HUES6 (cell line): ENCODE results near the gene PROZ.

ENCODE experiments used
- H3K27ac ChIP-seq: 2 replicates; pipeline ENCODE4 v1.7.0; 2013; ENCODE audit warnings: low read depth, mild to moderate bottlenecking, low read length, inconsistent platforms
- H3K27me3 ChIP-seq: 2 replicates; pipeline ENCODE4 v1.6.1; 2013; ENCODE audit warnings: low read length; ENCODE audit not compliant: control insufficient read depth, insufficient read depth
- H3K36me3 ChIP-seq: 2 replicates; pipeline ENCODE4 v1.6.1; 2013; ENCODE audit warnings: low read length; ENCODE audit not compliant: control insufficient read depth, insufficient read depth
- H3K4me1 ChIP-seq: 2 replicates; pipeline ENCODE4 v1.6.1; 2013; ENCODE audit warnings: low read length; ENCODE audit not compliant: control insufficient read depth, insufficient read depth
- H3K4me3 ChIP-seq: 2 replicates; pipeline ENCODE4 v1.5.1; 2013; ENCODE audit warnings: low read depth, low read length
- H3K9ac ChIP-seq: one replicate; pipeline ENCODE4 v1.6.1; 2013; ENCODE audit warnings: mild to moderate bottlenecking, low read length
- H3K9me3 ChIP-seq: 2 replicates; pipeline ENCODE4 v1.6.1; 2013; ENCODE audit warnings: low read depth, low read length; ENCODE audit not compliant: control insufficient read depth, insufficient read depth

The PROZ gene

DNA sequence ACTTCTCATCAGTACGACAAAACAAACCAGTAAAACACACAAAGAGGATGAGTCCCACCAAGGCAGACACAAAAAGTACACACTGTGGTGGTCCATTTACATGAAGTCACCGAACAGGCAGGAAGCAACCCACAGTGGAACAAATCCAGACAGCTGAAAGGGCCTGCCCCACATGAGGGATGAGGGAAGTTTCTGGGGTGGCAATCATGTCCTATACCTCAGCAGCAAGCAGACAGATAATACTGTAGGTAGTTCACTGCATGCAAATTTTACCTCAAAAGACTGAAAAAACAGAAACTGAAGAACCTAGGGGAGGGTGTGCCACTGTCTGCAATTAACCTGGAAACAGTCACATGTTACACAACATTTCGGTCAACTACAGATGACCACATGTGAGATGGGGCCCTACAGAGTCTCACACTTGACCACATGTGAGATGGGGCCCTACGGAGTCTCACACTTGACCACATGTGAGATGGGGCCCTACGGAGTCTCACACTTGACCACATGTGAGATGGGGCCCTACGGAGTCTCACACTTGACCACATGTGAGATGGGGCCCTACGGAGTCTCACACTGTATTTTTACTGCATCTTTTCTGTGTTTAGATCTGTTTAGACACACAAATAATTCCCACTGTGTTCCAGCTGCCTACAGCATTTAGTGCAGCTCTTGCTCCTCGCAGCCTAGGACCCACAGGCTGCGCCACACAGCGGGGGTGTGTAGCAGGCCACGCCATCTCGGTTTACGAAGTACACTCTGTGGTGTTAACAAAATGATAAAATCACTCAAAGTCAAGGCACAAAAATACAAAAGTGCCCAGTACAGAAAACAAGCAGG, 27.8 kb downstream of the PROZ start:
- Histone ChIP-seq H3K27ac (no peak overlapping the region), H3K9me3 (no peaks in the 10 kb centered on the region), H3K4me1 (no peaks in the 10 kb centered on the region), H3K36me3 (peaks cover 82% of the 10 kb centered on the region), H3K27me3 (no peaks in the 10 kb centered on the region), H3K4me3 (no peak overlapping the region), H3K9ac (no peak overlapping the region)

- H3K9me3 ChIP-seq: no peaks in the 10 kb centered on the region
- peaks cover 82% of the 10 kb centered on the region for H3K36me3 ChIP-seq
- H3K9ac ChIP-seq: no peak overlapping the region
- no peak overlapping the region for H3K4me3 ChIP-seq
- no peaks in the 10 kb centered on the region for H3K27me3 ChIP-seq
- H3K27ac ChIP-seq: no peak overlapping the region
- H3K4me1 ChIP-seq: no peaks in the 10 kb centered on the region
These were observed 28.8 kb downstream of the PROZ start for GRCh38 chr13:113187263-113187669.

DNA sequence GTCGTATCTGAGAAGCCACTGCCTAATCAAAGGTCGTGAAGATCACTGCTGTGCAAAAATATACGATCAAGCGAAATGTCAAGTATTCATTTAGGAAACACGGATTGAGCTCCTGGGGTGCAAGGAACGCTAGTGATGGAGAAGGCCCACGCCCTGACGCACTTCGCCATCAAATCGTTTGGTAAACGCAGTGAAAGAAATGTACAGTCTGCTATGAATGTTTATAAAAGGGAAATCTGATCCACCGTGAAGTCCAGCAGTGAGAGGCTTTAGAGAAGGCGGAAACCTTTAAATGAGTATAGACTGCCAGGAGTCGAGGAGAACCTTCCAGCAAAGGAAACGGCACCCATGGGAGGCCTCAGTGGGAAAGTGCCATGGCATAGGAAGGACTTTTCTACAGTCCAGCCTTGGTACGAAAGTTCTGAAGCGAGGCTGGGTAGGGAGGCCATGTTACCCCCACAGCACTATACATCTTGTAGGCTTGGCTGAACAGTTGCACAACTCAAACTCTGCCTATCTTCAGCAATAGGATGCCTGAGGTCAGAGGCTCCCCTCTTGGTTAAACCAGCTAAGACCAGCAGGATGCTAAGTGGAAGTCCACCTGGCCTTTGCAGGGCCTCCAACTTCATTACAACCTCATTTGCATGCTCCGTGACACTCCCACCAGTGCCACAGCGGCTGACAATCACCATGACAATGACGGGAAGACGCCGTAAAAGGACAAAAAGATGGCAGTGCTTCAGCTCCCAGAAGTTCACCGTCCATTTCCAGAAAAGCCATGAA, 29.6 kb downstream of the PROZ start:
- Histone ChIP-seq H3K9ac (no peak overlapping the region), H3K27ac (no peak overlapping the region), H3K9me3 (no peaks in the 10 kb centered on the region), H3K36me3 (peaks cover 86% of the 10 kb centered on the region), H3K4me1 (no peaks in the 10 kb centered on the region), H3K4me3 (no peak overlapping the region), H3K27me3 (no peaks in the 10 kb centered on the region)

DNA sequence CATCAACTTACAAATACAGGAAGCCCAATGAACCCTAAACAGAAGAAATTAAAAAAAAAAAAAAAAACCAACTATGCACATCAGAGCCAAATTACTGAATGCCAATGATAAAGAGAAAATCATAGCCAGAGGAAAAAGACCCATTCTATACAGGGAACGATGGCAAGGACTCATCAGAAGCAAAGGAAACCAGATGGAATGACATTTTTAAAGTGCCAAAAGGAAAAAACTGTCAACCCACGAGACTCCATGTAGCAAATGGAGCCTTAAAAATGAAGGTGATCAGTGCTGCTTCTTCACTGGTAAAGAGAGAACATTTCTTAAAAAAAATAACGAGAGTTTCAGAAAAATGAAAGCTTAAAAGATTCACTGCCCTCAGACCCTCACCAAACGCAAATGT, 31.7 kb downstream of the PROZ start:
- peaks cover 89% of the 10 kb centered on the region for H3K36me3 ChIP-seq
- no peak overlapping the region for H3K4me3 ChIP-seq
- H3K27me3 ChIP-seq: no peaks in the 10 kb centered on the region
- H3K9ac ChIP-seq: no peak overlapping the region
- no peak overlapping the region for H3K27ac ChIP-seq
- no peaks in the 10 kb centered on the region for H3K4me1 ChIP-seq
- no peaks in the 10 kb centered on the region for H3K9me3 ChIP-seq

DNA sequence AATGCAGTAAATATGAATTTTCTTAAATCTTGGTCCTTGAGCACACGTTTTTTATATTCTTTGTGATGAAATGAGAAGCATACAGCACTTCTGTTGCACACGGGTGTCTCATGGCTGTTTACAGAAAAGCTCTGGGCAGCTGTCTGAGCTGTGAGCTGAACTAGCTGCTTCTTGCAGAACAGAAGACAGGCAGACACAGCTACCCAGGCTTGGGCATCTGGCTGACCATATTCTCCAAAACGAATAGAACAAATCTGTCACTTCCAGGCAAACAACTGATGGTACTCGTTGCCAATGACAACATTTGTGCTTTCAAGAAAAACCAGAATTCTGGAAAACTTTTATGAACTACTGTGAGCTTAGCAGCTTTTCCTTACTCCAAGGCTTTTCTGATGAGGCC, 33.8 kb downstream of the PROZ start:
- Histone ChIP-seq H3K9ac (no peak overlapping the region), H3K27ac (no peak overlapping the region), H3K9me3 (no peaks in the 10 kb centered on the region), H3K27me3 (no peaks in the 10 kb centered on the region), H3K4me1 (no peaks in the 10 kb centered on the region), H3K4me3 (no peak overlapping the region), H3K36me3 (peaks cover 92% of the 10 kb centered on the region)

GRCh38 chr13:113192902-113193301, 34.5 kb downstream of the PROZ start:
- Histone ChIP-seq H3K4me1 (no peaks in the 10 kb centered on the region), H3K4me3 (no peak overlapping the region), H3K9me3 (no peaks in the 10 kb centered on the region), H3K36me3 (peaks cover 92% of the 10 kb centered on the region), H3K27ac (no peak overlapping the region), H3K27me3 (no peaks in the 10 kb centered on the region), H3K9ac (no peak overlapping the region)

- Histone ChIP-seq H3K27me3 (no peaks in the 10 kb centered on the region), H3K9ac (no peak overlapping the region), H3K4me1 (no peaks in the 10 kb centered on the region), H3K27ac (no peak overlapping the region), H3K4me3 (no peak overlapping the region), H3K9me3 (no peaks in the 10 kb centered on the region), H3K36me3 (peaks cover 96% of the 10 kb centered on the region)
These were observed 36.9 kb downstream of the PROZ start for GRCh38 chr13:113195360-113195759.

DNA sequence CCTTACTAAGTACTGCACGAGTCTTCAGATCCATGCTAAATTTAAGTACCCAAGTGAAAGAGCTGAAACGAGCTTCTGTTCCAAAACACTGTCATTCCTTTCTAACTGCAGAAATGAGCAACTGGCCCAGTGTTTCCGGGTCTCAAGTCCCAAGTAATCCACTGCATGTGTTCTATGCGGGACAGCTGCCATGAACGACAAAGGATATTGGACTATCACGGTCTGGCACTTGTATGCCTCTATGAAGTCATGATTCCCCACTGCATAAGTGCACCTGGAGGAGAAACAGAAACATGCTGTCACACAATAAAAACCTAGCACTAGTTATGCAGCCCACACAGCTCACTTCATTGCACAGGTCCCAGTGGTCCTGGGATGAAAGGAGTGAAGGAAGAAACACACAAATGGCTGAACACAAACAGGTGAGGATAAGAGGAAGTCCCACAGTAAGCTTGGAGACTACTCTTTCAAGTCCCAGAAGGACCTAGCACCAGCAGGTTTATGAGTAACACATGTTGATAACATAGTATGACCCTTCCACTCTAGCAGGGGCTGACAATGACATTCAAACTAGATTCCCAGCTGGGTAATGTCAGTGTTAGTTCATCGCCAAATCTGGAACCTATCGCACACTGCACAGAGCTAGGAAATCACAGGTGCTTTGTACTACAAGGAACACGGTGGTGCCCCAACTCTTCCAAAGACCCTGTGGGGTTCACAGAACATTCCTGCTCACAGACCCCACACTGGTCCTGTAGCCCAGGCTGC, 38.7 kb downstream of the PROZ start:
- no peak overlapping the region for H3K9ac ChIP-seq
- no peak overlapping the region for H3K4me3 ChIP-seq
- no peak overlapping the region for H3K27ac ChIP-seq
- no peaks in the 10 kb centered on the region for H3K27me3 ChIP-seq
- H3K36me3 ChIP-seq: peaks cover 82% of the 10 kb centered on the region
- H3K9me3 ChIP-seq: no peaks in the 10 kb centered on the region
- no peaks in the 10 kb centered on the region for H3K4me1 ChIP-seq

GRCh38 chr13:113201815-113202214, 43.4 kb downstream of the PROZ start:
- H3K27me3 ChIP-seq: no peaks in the 10 kb centered on the region
- peaks cover 55% of the 10 kb centered on the region for H3K36me3 ChIP-seq
- H3K4me1 ChIP-seq: no peaks in the 10 kb centered on the region
- no peaks in the 10 kb centered on the region for H3K9me3 ChIP-seq
- H3K9ac ChIP-seq: no peak overlapping the region
- H3K27ac ChIP-seq: no peak overlapping the region
- H3K4me3 ChIP-seq: no peak overlapping the region

DNA sequence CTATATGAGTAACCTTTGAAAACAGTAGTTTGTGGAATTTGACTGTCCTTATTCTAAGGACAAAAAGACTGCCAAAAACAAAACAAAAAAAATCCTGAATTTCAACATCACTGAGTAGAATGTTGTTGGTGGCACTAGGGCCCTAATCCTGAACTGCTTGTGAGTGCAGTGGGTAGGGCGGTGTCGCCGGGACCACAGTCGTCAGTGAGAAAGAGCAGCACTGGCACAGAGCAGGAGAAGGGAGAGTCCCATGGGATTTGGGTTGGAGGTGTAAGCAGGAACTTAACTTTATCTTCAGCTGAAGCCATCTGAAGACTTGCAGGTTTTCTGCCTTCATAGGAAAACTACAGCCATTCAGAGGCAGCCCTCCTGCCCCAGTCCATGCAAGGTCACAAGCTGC, 44.5 kb downstream of the PROZ start:
- Histone ChIP-seq H3K4me3 (no peak overlapping the region), H3K9me3 (no peaks in the 10 kb centered on the region), H3K9ac (no peak overlapping the region), H3K27ac (no peak overlapping the region), H3K36me3 (peaks cover 47% of the 10 kb centered on the region), H3K27me3 (no peaks in the 10 kb centered on the region), H3K4me1 (0 out of 2 replicates have a peak, but pooled peaks cover 3% of the 10 kb centered on the region)
